Panc1 (cell line): ENCODE measurements around the gene ITGB5.

ENCODE experiments used
- CTCF ChIP-seq: fragments of 450-650 bp; IDR thresholded peaks from 2 replicates; pipeline ENCODE4 v1.5.1; 2017; ENCODE audit warnings: mild to moderate bottlenecking
- REST ChIP-seq, 2 experiments: IDR thresholded peaks; 2 replicates each; pipeline ENCODE4 v1.6.1; 2011 to 2012; ENCODE audit warnings: low read depth in 2 of 2, control low read depth in 1 of 2, low read length in 1 of 2, mild to moderate bottlenecking in 1 of 2, moderate library complexity in 1 of 2; ENCODE audit not compliant: insufficient read depth in 1 of 2
- SIN3A ChIP-seq: IDR thresholded peaks from 2 replicates; pipeline ENCODE4 v1.6.1; 2012; ENCODE audit warnings: low read depth, mild to moderate bottlenecking, low read length, moderate library complexity, borderline replicate concordance; ENCODE audit not compliant: insufficient read depth

- no peak for TF ChIP-seq CTCF
- TF ChIP-seq REST (IDR thresholded peaks at IDR 0.05; ENCODE audit: insufficient read depth in 1 of 2, low read depth in 2 of 2, low read length in 1 of 2): no peak
- no peak for TF ChIP-seq SIN3A
These were observed 46.8 kb downstream of the ITGB5 start for GRCh38 chr3:124840331-124840730.
